H1 (cell line): ENCODE results near the gene SEMA4D. TPM values are rescaled to one million over a fixed set of nuclear protein-coding genes. Genes with fewer than 3 reads are reported as not detected.

Source experiments
- CTCF ChIA-PET: fragments of 300-600 bp; sonication (Branson Sonifier 250); formaldehyde crosslinking; loops from one replicate; lab custom pipeline; 2021; ENCODE audit not compliant: partially characterized antibody; lab: Charles Lee
- POLR2A ChIA-PET: fragments of 300-600 bp; sonication (Branson Sonifier 250); formaldehyde crosslinking; loops from one replicate; lab custom pipeline; 2021; ENCODE audit warnings: inconsistent platforms; ENCODE audit not compliant: partially characterized antibody; lab: Charles Lee
- DNase-seq, 2 experiments: peaks; one replicate each; pipeline versions ENCODE4 v3.0.0 to v3.0.0-alpha.2; 2010 to 2022; ENCODE audit warnings: low spot score in 2 of 2, low read depth in 1 of 2, mixed read lengths in 1 of 2
- FAIRE-seq: peaks from 2 replicates; lab custom pipeline; 2011; peaks lifted over from hg19 to GRCh38; lab: Jason Lieb, UNC
- H2AFZ ChIP-seq: 2 replicates; pipeline ENCODE4 v1.8.1; 2012; ENCODE audit warnings: low read length, inconsistent platforms
- H2AK5ac ChIP-seq: 2 replicates; pipeline ENCODE4 v1.6.1; 2013; ENCODE audit warnings: low read depth, low read length
- H2BK120ac ChIP-seq: replicated peaks from 2 replicates; pipeline ENCODE3; 2013; ENCODE audit warnings: low read depth, low read length, inconsistent platforms
- H2BK12ac ChIP-seq: 2 replicates; pipeline ENCODE4 v1.6.1; 2013; ENCODE audit warnings: low read depth, low read length
- H2BK15ac ChIP-seq: 2 replicates; pipeline ENCODE4 v1.6.1; 2013; ENCODE audit warnings: low read length
- H2BK20ac ChIP-seq: 2 replicates; pipeline ENCODE4 v1.6.1; 2013; ENCODE audit warnings: low read length
- H2BK5ac ChIP-seq: 2 replicates; pipeline ENCODE4 v1.6.1; 2013; ENCODE audit warnings: low read depth, low read length
- H3K14ac ChIP-seq: 2 replicates; pipeline ENCODE4 v1.6.1; 2013; ENCODE audit warnings: inconsistent platforms; ENCODE audit not compliant: insufficient read length
- H3K18ac ChIP-seq: 2 replicates; pipeline ENCODE4 v1.6.1; 2013; ENCODE audit warnings: low read length; ENCODE audit errors: extremely low read depth
- H3K23ac ChIP-seq: 2 replicates; pipeline ENCODE4 v1.6.1; 2013; ENCODE audit warnings: inconsistent platforms; ENCODE audit not compliant: insufficient read length
- H3K23me2 ChIP-seq: 2 replicates; pipeline ENCODE4 v1.6.1; 2013; ENCODE audit warnings: low read depth, low read length
- H3K27ac ChIP-seq: 2 replicates; pipeline ENCODE4 v1.6.1; 2011; ENCODE audit warnings: low read depth, low read length, inconsistent platforms
- H3K27me3 ChIP-seq, 4 experiments: replicated peaks in 1 of 4; 1 replicate in 1 of 4; 2 replicates in 3 of 4; pipeline versions ENCODE4 v1.6.1 to v1.8.1; 2011 to 2013; ENCODE audit warnings: low read length in 3 of 4, mild to moderate bottlenecking in 3 of 4, inconsistent platforms in 2 of 4, mixed read lengths in 2 of 4, moderate library complexity in 1 of 4; ENCODE audit not compliant: control insufficient read depth in 3 of 4, insufficient read depth in 3 of 4; ENCODE audit errors: extremely low read depth in 1 of 4
- H3K36me3 ChIP-seq, 4 experiments: 2 replicates each; pipeline versions ENCODE4 v1.6.1 to v1.8.1; 2011 to 2013; ENCODE audit warnings: mild to moderate bottlenecking in 4 of 4, low read length in 3 of 4, moderate library complexity in 2 of 4, control low read depth in 1 of 4, inconsistent platforms in 1 of 4; ENCODE audit not compliant: insufficient read depth in 4 of 4, control insufficient read depth in 2 of 4
- H3K4ac ChIP-seq: replicated peaks from 2 replicates; pipeline ENCODE3; 2013; ENCODE audit warnings: low read length, low read depth, mixed read lengths, inconsistent platforms; ENCODE audit not compliant: insufficient read length
- H3K4me1 ChIP-seq, 4 experiments: replicated peaks in 1 of 4; 1 replicate in 1 of 4; 2 replicates in 3 of 4; pipeline versions ENCODE4 v1.6.1 to v1.8.1; 2011 to 2013; ENCODE audit warnings: low read length in 3 of 4, inconsistent platforms in 2 of 4, mixed read lengths in 1 of 4; ENCODE audit not compliant: insufficient read depth in 4 of 4, control insufficient read depth in 3 of 4
- H3K4me2 ChIP-seq, 2 experiments: 2 replicates each; pipeline versions ENCODE4 v1.6.1 to v1.8.1; 2011 to 2013; ENCODE audit warnings: low read depth in 2 of 2, low read length in 2 of 2, control low read depth in 1 of 2, inconsistent platforms in 1 of 2, mild to moderate bottlenecking in 1 of 2; ENCODE audit not compliant: insufficient read depth in 1 of 2
- H3K4me3 ChIP-seq, 4 experiments: fragments of 200-600, 300-600 bp in 1 of 4; sonication (generic), shearing (Covaris generic), sonication (Bioruptor Twin) in 1 of 4; 2 replicates each; pipeline versions ENCODE4 v1.5.1 to v1.8.1; 2011 to 2016; ENCODE audit warnings: low read length in 4 of 4, low read depth in 3 of 4, control low read depth in 2 of 4, inconsistent platforms in 2 of 4, mild to moderate bottlenecking in 2 of 4, mixed read lengths in 1 of 4, moderate library complexity in 1 of 4; ENCODE audit not compliant: insufficient read depth in 2 of 4; ENCODE audit errors: extremely low read depth in 1 of 4
- H3K56ac ChIP-seq: replicated peaks from 2 replicates; pipeline ENCODE3; 2013; ENCODE audit warnings: low read depth, mild to moderate bottlenecking, mixed read lengths, low read length, inconsistent platforms; ENCODE audit not compliant: insufficient read length
- H3K79me1 ChIP-seq: 2 replicates; pipeline ENCODE4 v1.6.1; 2013; ENCODE audit warnings: low read depth, low read length, control low read depth
- H3K79me2 ChIP-seq, 2 experiments: 2 replicates each; pipeline versions ENCODE4 v1.6.1 to v1.8.1; 2012 to 2013; ENCODE audit warnings: low read length in 2 of 2, mild to moderate bottlenecking in 2 of 2, inconsistent platforms in 1 of 2; ENCODE audit not compliant: insufficient read depth in 2 of 2, control insufficient read depth in 1 of 2
- H3K9ac ChIP-seq, 4 experiments: replicated peaks in 1 of 4; 1 replicate in 1 of 4; 2 replicates in 3 of 4; pipeline versions ENCODE4 v1.6.1 to v1.8.1; 2011 to 2013; ENCODE audit warnings: low read depth in 3 of 4, low read length in 3 of 4, control low read depth in 2 of 4, mild to moderate bottlenecking in 2 of 4, moderate library complexity in 2 of 4, inconsistent platforms in 1 of 4; ENCODE audit errors: extremely low read depth in 1 of 4
- H3K9me3 ChIP-seq, 2 experiments: 2 replicates each; pipeline versions ENCODE4 v1.6.1 to v1.8.1; 2012 to 2013; ENCODE audit warnings: mild to moderate bottlenecking in 2 of 2, moderate library complexity in 2 of 2, control low read depth in 1 of 2, inconsistent platforms in 1 of 2, low read depth in 1 of 2, low read length in 1 of 2, mixed read lengths in 1 of 2; ENCODE audit not compliant: insufficient read depth in 2 of 2
- H4K20me1 ChIP-seq, 2 experiments: replicated peaks in 1 of 2; 2 replicates each; pipeline versions ENCODE3 to v1.8.1; 2011 to 2013; ENCODE audit warnings: inconsistent platforms in 2 of 2, low read length in 2 of 2, mild to moderate bottlenecking in 1 of 2; ENCODE audit not compliant: insufficient read depth in 2 of 2, control insufficient read depth in 1 of 2
- H4K5ac ChIP-seq: 2 replicates; pipeline ENCODE4 v1.6.1; 2013; ENCODE audit warnings: low read length, low read depth, mixed read lengths, inconsistent platforms; ENCODE audit not compliant: insufficient read length
- H4K8ac ChIP-seq: 2 replicates; pipeline ENCODE4 v1.8.0; 2013; ENCODE audit warnings: mild to moderate bottlenecking, moderate library complexity, low read length, inconsistent platforms; ENCODE audit not compliant: insufficient read depth; ENCODE audit errors: extremely low read depth
- H4K91ac ChIP-seq: replicated peaks from 2 replicates; pipeline ENCODE3; 2013; ENCODE audit warnings: low read length, mixed read lengths, inconsistent platforms; ENCODE audit not compliant: insufficient read length
- ASH2L ChIP-seq: fragments of 200-600, 300-600 bp; sonication (generic); IDR thresholded peaks from one replicate; pipeline ENCODE4 v1.7.1; 2017; ENCODE audit warnings: low read length
- CBX8 ChIP-seq: fragments of 300-800, 300-1000 bp; sonication (generic); IDR thresholded peaks from 2 replicates; pipeline ENCODE4 v1.7.1; 2016; ENCODE audit warnings: low read depth, low read length, borderline replicate concordance
- CEBPB ChIP-seq: IDR thresholded peaks from 2 replicates; pipeline ENCODE4 v1.6.1; 2012; ENCODE audit warnings: low read depth, low read length
- CTCF ChIP-seq, 3 experiments: IDR thresholded peaks; 1 replicate in 2 of 3; 2 replicates in 1 of 3; pipeline versions ENCODE4 v1.5.1 to v1.6.1; 2011; ENCODE audit warnings: low read length in 3 of 3, mild to moderate bottlenecking in 3 of 3, inconsistent platforms in 2 of 3, low read depth in 1 of 3, moderate library complexity in 1 of 3; ENCODE audit not compliant: insufficient read depth in 1 of 3; ENCODE audit errors: control extremely low read depth in 1 of 3
- E2F6 ChIP-seq: IDR thresholded peaks from 2 replicates; pipeline ENCODE4 v1.6.1; 2012; ENCODE audit warnings: inconsistent platforms
- GABPA ChIP-seq: IDR thresholded peaks from 2 replicates; pipeline ENCODE4 v1.6.1; 2011; ENCODE audit warnings: mild to moderate bottlenecking, low read length, moderate library complexity, borderline replicate concordance; ENCODE audit not compliant: insufficient read depth
- MAFK ChIP-seq: IDR thresholded peaks from 2 replicates; pipeline ENCODE4 v1.6.1; 2012; ENCODE audit warnings: low read depth, mild to moderate bottlenecking, improper control_type of control experiment, low read length
- POLR2A ChIP-seq, 2 experiments: IDR thresholded peaks; 1 replicate in 1 of 2; 2 replicates in 1 of 2; pipeline ENCODE4 v1.6.1; 2011; ENCODE audit warnings: low read depth in 2 of 2, low read length in 2 of 2, mild to moderate bottlenecking in 2 of 2; ENCODE audit errors: control extremely low read depth in 1 of 2
- RBBP5 ChIP-seq: IDR thresholded peaks from 2 replicates; pipeline ENCODE4 v1.7.1; 2012; ENCODE audit warnings: low read depth, mild to moderate bottlenecking, inconsistent platforms, low read length, moderate library complexity, borderline replicate concordance
- RNF2 ChIP-seq: fragments of 200-900, 300-1000 bp; sonication (generic); IDR thresholded peaks from 2 replicates; pipeline ENCODE4 v1.7.1; 2016; ENCODE audit warnings: borderline replicate concordance, low read depth, mild to moderate bottlenecking, antibody characterized with exemption, low read length; ENCODE audit not compliant: poor library complexity, severe bottlenecking; ENCODE audit errors: missing control alignments
- TCF12 ChIP-seq: IDR thresholded peaks from 2 replicates; pipeline ENCODE4 v1.6.1; 2011; ENCODE audit warnings: low read depth, mild to moderate bottlenecking, low read length
- WGBS, 2 experiments: shearing (Covaris generic) in 1 of 2; methylation state at CpG; one replicate each; pipeline versions ENCODE4 v1.1.6 to v1.1.7; 2013 to 2015; ENCODE audit warnings: low lambda C conversion rate in 2 of 2, mixed read lengths in 2 of 2, inconsistent platforms in 1 of 2, low coverage in 1 of 2, missing lambda C conversion rate in 1 of 2; ENCODE audit not compliant: insufficient replicate concordance in 2 of 2, insufficient coverage in 1 of 2, insufficient read length in 1 of 2; ENCODE audit errors: extremely low coverage in 1 of 2, missing lambda C conversion rate in 1 of 2; 5-methylcytosine and 5-hydroxymethylcytosine counted together
- polyA plus RNA-seq, 7 experiments: library from polyadenylated mRNA; depleted of rRNA in 3 of 7; stranded (reverse) in 5 of 7; unstranded in 2 of 7; fragments of >200 nt in 5 of 7; fragments of 200-250 nt in 2 of 7; gene quantifications; 1 replicate in 5 of 7; 2 replicates in 1 of 7; 4 replicates in 1 of 7; pipeline versions ENCODE4 v1.2.1 to v1.2.3, GENCODE V29; 2011 to 2013; ENCODE audit warnings: missing spikeins in 2 of 7, mixed read lengths in 2 of 7
- total RNA-seq: library from RNA; stranded (reverse); fragmentation: NEBNext Ultra II Directional; extraction: Animal tissue kit (Norgen Biotek cat#: 25700); gene quantifications from 2 replicates; pipeline ENCODE4 v1.2.1, GENCODE V29; 2021

Gene SEMA4D
- total and polyA plus RNA-seq, 2 of the 8 experiments (the other 6 are each of a cell fraction or from before 2014, with no cell fraction given): 21.0 to 70.4 TPM

- Histone ChIP-seq H3K79me1 (peaks cover 2% of the 10 kb centered on the region), H3K9ac (no peak overlapping the region), H3K27ac (no peak overlapping the region), H3K23ac (no peak overlapping the region), H3K4ac (no peak overlapping the region), H4K91ac (no peak overlapping the region), H3K4me3 (no peak overlapping the region), H3K23me2 (no peaks in the 10 kb centered on the region), H3K27me3 (no peaks in the 10 kb centered on the region), H3K79me2 (no peaks in the 10 kb centered on the region), H2AK5ac (no peak overlapping the region), H2BK15ac (no peak overlapping the region), H3K4me1 (no peaks in the 10 kb centered on the region), H3K56ac (no peak overlapping the region), H2AFZ (no peak overlapping the region), H2BK120ac (no peak overlapping the region), H3K14ac (no peak overlapping the region), H3K18ac (no peak overlapping the region), H2BK20ac (no peak overlapping the region), H4K5ac (no peak overlapping the region), H3K9me3 (no peaks in the 10 kb centered on the region), H3K4me2 (no peak overlapping the region), H3K36me3 (peaks cover 55 to 96% (median 79%) of the 10 kb centered on the region in 4 experiments), H4K8ac (no peak overlapping the region), H2BK5ac (no peak overlapping the region), H4K20me1 (peaks cover 3 to 19% of the 10 kb centered on the region in 2 experiments), H2BK12ac (no peak overlapping the region)
- CTCF ChIA-PET: no interaction called here
- DNase-seq (no peak), FAIRE-seq (no peak)
- 93% methylated on average over 3 of the region's 3 CpGs; no CpG with 5 or more reads in 1 of the 2 experiments for WGBS, 2 experiments
- POLR2A ChIA-PET: interaction anchor here (0.9 to 1.3 kb wide), 2 partner anchors 14 to 25 kb away, joined by 3 to 4 read pairs; no protein-coding TSS in a partner anchor
- TF ChIP-seq GABPA (no peak), RNF2 (no peak), CBX8 (no peak), E2F6 (no peak), RBBP5 (no peak), CEBPB (no peak), ASH2L (no peak), CTCF (IDR thresholded peaks at IDR 0.05; ENCODE audit: control extremely low read depth in 1 of 3, insufficient read depth in 1 of 3, low read depth in 1 of 3, low read length in 3 of 3) (no peak), MAFK (no peak), TCF12 (no peak), POLR2A (IDR thresholded peaks at IDR 0.05; ENCODE audit: control extremely low read depth in 1 of 2, low read depth in 2 of 2, low read length in 2 of 2) (no peak)
Observed at GRCh38 chr9:89352451-89352850, 145.5 kb downstream of the SEMA4D start.
